OCI-LY3 (cell line): ENCODE data around the gene C19orf73.
"Not testable (repeated sequence)": the region's sequence is repeated elsewhere in the genome, so short reads cannot be mapped to it uniquely, and the experiment has no call there.

ENCODE experiments used
- H2AFZ ChIP-seq: fragments of 200-600, 300-600 bp; shearing (Covaris generic); 2 replicates; pipeline ENCODE4 v1.6.0; 2014; ENCODE audit warnings: antibody characterized with exemption, low read depth, low read length
- H3K27ac ChIP-seq: fragments of 200-600, 300-600 bp; sonication (generic); 2 replicates; pipeline ENCODE4 v1.5.1; 2014; ENCODE audit warnings: mild to moderate bottlenecking, low read length, moderate library complexity, mixed read lengths
- H3K27me3 ChIP-seq: fragments of 200-600, 300-600 bp; sonication (generic); 2 replicates; pipeline ENCODE4 v1.6.1; 2014; ENCODE audit warnings: low read depth, low read length, mixed read lengths
- H3K36me3 ChIP-seq: fragments of 200-600, 300-600 bp; sonication (generic); replicated peaks from 2 replicates; pipeline ENCODE3; 2014; ENCODE audit warnings: low read depth, low read length, mixed read lengths
- H3K4me1 ChIP-seq: fragments of 300-600, 200-600 bp; sonication (generic); 2 replicates; pipeline ENCODE4 v1.6.1; 2014; ENCODE audit warnings: low read length, mixed read lengths
- H3K4me2 ChIP-seq: fragments of 200-600, 300-600 bp; sonication (generic); 2 replicates; pipeline ENCODE4 v1.6.1; 2014; ENCODE audit warnings: low read length, mixed read lengths
- H3K4me3 ChIP-seq: fragments of 300-600, 200-600 bp; sonication (generic); 2 replicates; pipeline ENCODE4 v1.5.1; 2014; ENCODE audit warnings: antibody characterized with exemption, mild to moderate bottlenecking, low read length, moderate library complexity
- H3K79me2 ChIP-seq: fragments of 300-600, 200-600 bp; shearing (Covaris generic); 2 replicates; pipeline ENCODE4 v1.6.1; 2014; ENCODE audit warnings: mild to moderate bottlenecking, low read length, mixed read lengths
- H3K9ac ChIP-seq: fragments of 300-600, 200-600 bp; shearing (Covaris generic); 2 replicates; pipeline ENCODE4 v1.6.0; 2014; ENCODE audit warnings: mild to moderate bottlenecking, low read length, moderate library complexity
- H3K9me3 ChIP-seq: fragments of 200-600, 300-600 bp; shearing (Covaris generic); 2 replicates; pipeline ENCODE4 v1.6.1; 2014; ENCODE audit warnings: low read length, mixed read lengths; ENCODE audit not compliant: insufficient read depth
- H4K20me1 ChIP-seq: fragments of 200-600, 300-600 bp; sonication (generic); 2 replicates; pipeline ENCODE4 v1.6.1; 2016; ENCODE audit warnings: low read length, mixed read lengths; ENCODE audit not compliant: insufficient read depth
- EZH2phosphoT487 ChIP-seq: fragments of 200-600 bp; shearing (Covaris generic); IDR thresholded peaks from 2 replicates; pipeline ENCODE4 v1.6.1; 2018; ENCODE audit warnings: antibody characterized with exemption, mixed run types, low read depth
- TF ChIP-seq, protein P1 (sequence below): fragments of 200-600, 300-600 bp; sonication (generic); IDR thresholded peaks from 2 replicates; pipeline ENCODE4 v1.5.1; 2014; ENCODE audit warnings: antibody characterized with exemption, low read length, low read depth

Gene C19orf73

DNA sequence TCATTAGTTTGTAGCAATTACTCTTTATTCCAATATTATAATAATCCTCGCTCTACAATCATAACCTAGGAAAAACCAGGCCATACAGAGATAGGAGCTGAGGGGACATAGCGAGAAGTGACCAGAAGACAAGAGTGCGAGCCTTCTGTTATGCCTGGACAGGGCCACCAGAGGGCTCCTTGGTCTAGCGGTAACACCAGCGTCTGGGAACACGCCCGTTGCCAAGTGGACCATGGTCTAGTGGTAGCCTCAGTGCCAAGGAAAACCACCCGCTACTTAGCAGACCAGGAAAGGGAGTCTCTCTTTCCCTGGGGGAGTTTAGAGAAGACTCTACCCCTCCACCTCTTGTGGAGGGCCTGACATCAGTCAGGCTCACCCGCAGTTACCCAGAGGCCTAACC, 44.1 kb downstream of the C19orf73 start:
- not testable (repeated sequence) for H3K27ac ChIP-seq, H4K20me1 ChIP-seq, H3K9me3 ChIP-seq, H3K4me2 ChIP-seq, H3K9ac ChIP-seq, H3K79me2 ChIP-seq, H3K36me3 ChIP-seq, H3K4me3 ChIP-seq, H3K27me3 ChIP-seq, H3K4me1 ChIP-seq
- TF ChIP-seq, protein P1, sequence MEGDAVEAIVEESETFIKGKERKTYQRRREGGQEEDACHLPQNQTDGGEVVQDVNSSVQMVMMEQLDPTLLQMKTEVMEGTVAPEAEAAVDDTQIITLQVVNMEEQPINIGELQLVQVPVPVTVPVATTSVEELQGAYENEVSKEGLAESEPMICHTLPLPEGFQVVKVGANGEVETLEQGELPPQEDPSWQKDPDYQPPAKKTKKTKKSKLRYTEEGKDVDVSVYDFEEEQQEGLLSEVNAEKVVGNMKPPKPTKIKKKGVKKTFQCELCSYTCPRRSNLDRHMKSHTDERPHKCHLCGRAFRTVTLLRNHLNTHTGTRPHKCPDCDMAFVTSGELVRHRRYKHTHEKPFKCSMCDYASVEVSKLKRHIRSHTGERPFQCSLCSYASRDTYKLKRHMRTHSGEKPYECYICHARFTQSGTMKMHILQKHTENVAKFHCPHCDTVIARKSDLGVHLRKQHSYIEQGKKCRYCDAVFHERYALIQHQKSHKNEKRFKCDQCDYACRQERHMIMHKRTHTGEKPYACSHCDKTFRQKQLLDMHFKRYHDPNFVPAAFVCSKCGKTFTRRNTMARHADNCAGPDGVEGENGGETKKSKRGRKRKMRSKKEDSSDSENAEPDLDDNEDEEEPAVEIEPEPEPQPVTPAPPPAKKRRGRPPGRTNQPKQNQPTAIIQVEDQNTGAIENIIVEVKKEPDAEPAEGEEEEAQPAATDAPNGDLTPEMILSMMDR = peak; percentile 42
- peak overlapping the region; percentile 69; the same call in 1 of the 2 replicates for H2AFZ ChIP-seq

DNA sequence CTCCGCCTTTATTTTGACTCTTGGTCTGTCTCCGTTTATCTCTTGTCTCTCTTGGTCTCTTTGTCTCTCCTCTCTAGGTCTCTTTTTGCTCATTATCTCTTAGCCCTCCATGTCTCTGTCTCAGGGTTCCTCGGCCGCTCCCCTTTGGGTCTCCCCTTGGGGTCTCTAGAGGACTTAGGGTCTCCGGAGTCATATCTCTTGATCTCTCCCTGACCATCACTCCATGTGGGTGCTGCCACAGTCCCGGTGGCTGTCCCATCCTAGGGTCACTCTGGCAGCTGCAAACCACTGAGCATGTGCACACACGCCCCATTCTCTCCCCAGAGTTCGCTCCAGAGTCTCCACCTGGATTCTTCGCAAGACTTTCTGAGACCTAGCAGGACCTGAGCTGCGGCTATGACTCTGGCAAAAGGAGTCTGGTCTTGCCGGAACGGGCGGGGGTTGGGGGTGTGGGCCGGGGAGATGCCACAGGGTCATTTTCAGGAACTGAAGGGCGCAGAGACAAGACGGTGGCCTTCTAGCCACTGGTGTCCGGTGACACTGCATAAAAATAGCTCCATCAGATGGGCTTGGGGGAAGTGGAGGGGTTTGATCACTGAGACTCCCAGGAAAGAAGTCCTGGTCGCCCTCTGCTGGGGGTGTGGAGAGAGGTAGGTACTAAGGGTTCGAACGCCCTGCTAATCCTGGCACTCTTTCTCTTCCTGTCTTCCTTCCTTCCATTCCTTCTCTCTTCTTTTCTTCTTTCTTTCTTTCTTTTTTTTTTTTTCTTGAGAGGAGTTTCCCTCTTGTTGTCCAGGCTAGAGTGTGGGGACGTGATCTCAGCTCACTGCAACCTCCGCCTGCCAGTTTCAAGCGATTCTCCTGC, 45.2 kb downstream of the C19orf73 start:
- Histone ChIP-seq H3K4me2 (no peak overlapping the region), H3K27ac (no peak overlapping the region), H3K4me3 (no peak overlapping the region), H3K9me3 (no peaks in the 10 kb centered on the region), H3K79me2 (no peaks in the 10 kb centered on the region), H3K36me3 (no peaks in the 10 kb centered on the region), H3K4me1 (no peaks in the 10 kb centered on the region), H2AFZ (no peak overlapping the region), H3K9ac (no peak overlapping the region), H3K27me3 (no peaks in the 10 kb centered on the region), H4K20me1 (no peaks in the 10 kb centered on the region)
- TF ChIP-seq, protein P1 = peak; percentile 26; the same call in 1 of the 2 replicates
- TF ChIP-seq EZH2phosphoT487 = no peak

DNA sequence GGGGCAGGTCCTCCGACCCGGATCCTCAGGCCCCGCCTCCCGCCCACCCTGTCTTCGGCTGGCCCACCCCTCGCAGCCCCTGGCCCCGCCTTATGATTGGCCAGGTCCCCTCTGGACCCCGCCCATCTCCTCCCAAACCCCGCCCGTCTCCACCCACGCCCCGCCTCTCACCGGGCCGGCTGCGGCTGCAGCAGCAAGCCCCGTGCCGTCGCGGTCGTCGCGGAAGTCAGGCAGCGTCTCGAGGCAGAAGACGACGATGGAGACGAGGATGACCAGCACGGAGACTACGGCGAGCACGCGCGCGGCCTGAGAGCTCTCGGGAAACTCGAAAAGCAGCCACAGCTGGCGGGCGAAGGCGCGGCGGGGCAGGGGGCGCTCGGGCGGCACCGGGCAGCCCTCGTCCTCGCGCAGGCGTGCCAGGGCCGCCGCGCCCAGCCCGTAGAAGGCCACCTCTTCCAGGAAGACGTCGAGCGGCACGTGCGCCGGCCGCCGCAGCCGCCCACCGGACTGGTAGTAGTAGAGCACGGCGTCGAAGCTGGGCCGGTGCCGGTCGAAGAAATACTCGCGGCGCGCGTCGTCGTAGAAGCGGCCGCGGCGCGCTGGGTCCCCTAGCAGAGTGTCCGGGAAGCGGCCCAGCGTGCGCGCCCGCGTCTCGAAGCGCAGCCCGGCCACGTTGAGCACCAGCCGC, 46.9 kb downstream of the C19orf73 start:
- H2AFZ ChIP-seq = no peak overlapping the region
- H3K36me3 ChIP-seq = no peaks in the 10 kb centered on the region
- H3K4me1 ChIP-seq = no peaks in the 10 kb centered on the region
- no peak overlapping the region for H3K27ac ChIP-seq
- H3K4me3 ChIP-seq = no peak overlapping the region
- H3K79me2 ChIP-seq = no peaks in the 10 kb centered on the region
- H4K20me1 ChIP-seq = no peaks in the 10 kb centered on the region
- no peaks in the 10 kb centered on the region for H3K9me3 ChIP-seq
- no peak for TF ChIP-seq EZH2phosphoT487
- TF ChIP-seq, protein P1 = no peak
- no peak overlapping the region for H3K9ac ChIP-seq
- H3K27me3 ChIP-seq = peaks cover 2% of the 10 kb centered on the region; the same call in 1 of the 2 replicates
- no peak overlapping the region for H3K4me2 ChIP-seq

DNA sequence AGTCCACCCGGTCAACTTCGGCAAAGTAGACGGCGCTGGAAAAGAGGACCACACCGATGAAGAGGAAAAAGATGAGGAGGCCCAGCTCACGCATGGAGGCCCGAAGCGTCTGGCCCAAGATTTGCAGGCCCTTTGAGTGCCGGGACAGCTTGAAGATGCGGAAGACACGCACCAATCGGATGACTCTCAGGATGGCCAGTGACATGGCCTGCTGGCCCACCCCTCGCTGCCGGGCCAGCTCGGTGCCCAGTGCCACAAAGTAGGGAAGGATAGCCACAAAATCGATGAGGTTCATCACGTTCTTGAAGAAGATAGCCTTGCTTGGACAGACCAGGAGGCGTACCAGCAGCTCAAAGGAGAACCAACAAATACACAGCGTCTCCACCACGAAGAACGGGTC, 48.5 kb downstream of the C19orf73 start:
- H2AFZ ChIP-seq = no peak overlapping the region
- peaks cover 17% of the 10 kb centered on the region for H3K27me3 ChIP-seq
- H3K36me3 ChIP-seq = no peaks in the 10 kb centered on the region
- no peaks in the 10 kb centered on the region for H3K4me1 ChIP-seq
- H3K79me2 ChIP-seq = no peaks in the 10 kb centered on the region
- TF ChIP-seq, protein P1 = no peak
- TF ChIP-seq EZH2phosphoT487 = no peak
- H4K20me1 ChIP-seq = no peaks in the 10 kb centered on the region
- no peak overlapping the region for H3K4me3 ChIP-seq
- H3K9me3 ChIP-seq = no peaks in the 10 kb centered on the region
- no peak overlapping the region for H3K27ac ChIP-seq
- no peak overlapping the region for H3K4me2 ChIP-seq
- H3K9ac ChIP-seq = no peak overlapping the region
